ENCODE data around the gene BCAS4.
"Not testable (repeated sequence)": the region's sequence is repeated elsewhere in the genome, so short reads cannot be mapped to it uniquely, and the experiment has no call there.

BCAS4 gene

GRCh38 chr20:50881759-50882424 lies 87.0 kb downstream of the BCAS4 start:
- not testable (repeated sequence) for H3K36me3 ChIP-seq (ENCODE audit: control insufficient read depth, insufficient read depth, low read length); H3K27ac ChIP-seq (ENCODE audit: low read depth, low read length, severe bottlenecking); H3K9me3 ChIP-seq (ENCODE audit: control insufficient read depth, low read length); H3K4me3 ChIP-seq (ENCODE audit: extremely low read depth, insufficient read depth, low read length, poor library complexity, severe bottlenecking); H3K4me1 ChIP-seq (ENCODE audit: control insufficient read depth, insufficient read depth, low read length, poor library complexity, severe bottlenecking)
- WGBS, 2 experiments (ENCODE audit: insufficient coverage in 2 of 2), result 90 to 100% methylated on average over 1 to 3 of the region's 5 CpGs

- WGBS, 2 experiments (ENCODE audit: insufficient coverage in 2 of 2), result 88 to 93% methylated on average over 9 to 11 of the region's 11 CpGs
Observed at GRCh38 chr20:50883856-50884255, 89.0 kb downstream of the BCAS4 start.

GRCh38 chr20:50885068-50885467 lies 90.2 kb downstream of the BCAS4 start:
- 89 to 94% methylated on average over 5 of the region's 7 CpGs for WGBS, 2 experiments (ENCODE audit: insufficient coverage in 2 of 2)
- Histone ChIP-seq H3K36me3 (ENCODE audit: control insufficient read depth, insufficient read depth, low read length) (peaks cover 27% of the 10 kb centered on the region), H3K27ac (ENCODE audit: low read depth, low read length, severe bottlenecking) (no peak overlapping the region), H3K4me3 (ENCODE audit: extremely low read depth, insufficient read depth, low read length, poor library complexity, severe bottlenecking) (no peak overlapping the region), H3K4me1 (ENCODE audit: control insufficient read depth, insufficient read depth, low read length, poor library complexity, severe bottlenecking) (no peaks in the 10 kb centered on the region), H3K9me3 (ENCODE audit: control insufficient read depth, low read length) (peaks cover 5% of the 10 kb centered on the region)

More at GRCh38 chr20:50883856-50884255, 89.0 kb downstream of the BCAS4 start:
- peaks cover 15% of the 10 kb centered on the region for H3K36me3 ChIP-seq (ENCODE audit: control insufficient read depth, insufficient read depth, low read length)
- H3K4me1 ChIP-seq (ENCODE audit: control insufficient read depth, insufficient read depth, low read length, poor library complexity, severe bottlenecking), result no peaks in the 10 kb centered on the region
- no peak overlapping the region for H3K27ac ChIP-seq (ENCODE audit: low read depth, low read length, severe bottlenecking)
- no peak overlapping the region for H3K4me3 ChIP-seq (ENCODE audit: extremely low read depth, insufficient read depth, low read length, poor library complexity, severe bottlenecking)
- peaks cover 5% of the 10 kb centered on the region for H3K9me3 ChIP-seq (ENCODE audit: control insufficient read depth, low read length)

- WGBS, 2 experiments (ENCODE audit: insufficient coverage in 2 of 2), result 99 to 100% methylated on average over 4 to 5 of the region's 5 CpGs
- H3K9me3 ChIP-seq (ENCODE audit: control insufficient read depth, low read length), result peaks cover 5% of the 10 kb centered on the region
- H3K4me1 ChIP-seq (ENCODE audit: control insufficient read depth, insufficient read depth, low read length, poor library complexity, severe bottlenecking), result no peaks in the 10 kb centered on the region
- H3K36me3 ChIP-seq (ENCODE audit: control insufficient read depth, insufficient read depth, low read length), result peaks cover 34% of the 10 kb centered on the region
- H3K4me3 ChIP-seq (ENCODE audit: extremely low read depth, insufficient read depth, low read length, poor library complexity, severe bottlenecking), result no peak overlapping the region
- H3K27ac ChIP-seq (ENCODE audit: low read depth, low read length, severe bottlenecking), result no peak overlapping the region
Observed at GRCh38 chr20:50885781-50886180, 90.9 kb downstream of the BCAS4 start.

- H3K27ac ChIP-seq (ENCODE audit: low read depth, low read length, severe bottlenecking), result no peak overlapping the region
- no peak overlapping the region for H3K4me3 ChIP-seq (ENCODE audit: extremely low read depth, insufficient read depth, low read length, poor library complexity, severe bottlenecking)
- H3K9me3 ChIP-seq (ENCODE audit: control insufficient read depth, low read length), result peaks cover 5% of the 10 kb centered on the region
- H3K4me1 ChIP-seq (ENCODE audit: control insufficient read depth, insufficient read depth, low read length, poor library complexity, severe bottlenecking), result no peaks in the 10 kb centered on the region
- WGBS, 2 experiments (ENCODE audit: insufficient coverage in 2 of 2), result 96 to 97% methylated on average over 4 to 11 of the region's 12 CpGs
- peaks cover 39% of the 10 kb centered on the region for H3K36me3 ChIP-seq (ENCODE audit: control insufficient read depth, insufficient read depth, low read length)
Observed at GRCh38 chr20:50886184-50886790, 91.4 kb downstream of the BCAS4 start.

GRCh38 chr20:50887576-50887975 lies 92.7 kb downstream of the BCAS4 start:
- Histone ChIP-seq H3K4me1 (ENCODE audit: control insufficient read depth, insufficient read depth, low read length, poor library complexity, severe bottlenecking) (no peaks in the 10 kb centered on the region), H3K36me3 (ENCODE audit: control insufficient read depth, insufficient read depth, low read length) (peaks cover 52% of the 10 kb centered on the region), H3K9me3 (ENCODE audit: control insufficient read depth, low read length) (peaks cover 5% of the 10 kb centered on the region), H3K4me3 (ENCODE audit: extremely low read depth, insufficient read depth, low read length, poor library complexity, severe bottlenecking) (no peak overlapping the region), H3K27ac (ENCODE audit: low read depth, low read length, severe bottlenecking) (peak overlapping the region; percentile 25)
- 92 to 100% methylated on average over 1 to 3 of the region's 3 CpGs for WGBS, 2 experiments (ENCODE audit: insufficient coverage in 2 of 2)

GRCh38 chr20:50891138-50891537 lies 96.3 kb downstream of the BCAS4 start:
- no peak overlapping the region for H3K27ac ChIP-seq (ENCODE audit: low read depth, low read length, severe bottlenecking)
- H3K36me3 ChIP-seq (ENCODE audit: control insufficient read depth, insufficient read depth, low read length), result peaks cover 88% of the 10 kb centered on the region
- whole genome bisulfite sequencing, 2 experiments (ENCODE audit: insufficient coverage in 2 of 2), result 92 to 97% methylated on average over 5 of the region's 5 CpGs
- no peaks in the 10 kb centered on the region for H3K4me1 ChIP-seq (ENCODE audit: control insufficient read depth, insufficient read depth, low read length, poor library complexity, severe bottlenecking)
- no peak overlapping the region for H3K4me3 ChIP-seq (ENCODE audit: extremely low read depth, insufficient read depth, low read length, poor library complexity, severe bottlenecking)
- no peaks in the 10 kb centered on the region for H3K9me3 ChIP-seq (ENCODE audit: control insufficient read depth, low read length)

GRCh38 chr20:50892394-50892793 lies 97.5 kb downstream of the BCAS4 start:
- 96 to 97% methylated on average over 8 of the region's 8 CpGs for WGBS, 2 experiments (ENCODE audit: insufficient coverage in 2 of 2)
- Histone ChIP-seq H3K9me3 (ENCODE audit: control insufficient read depth, low read length) (no peaks in the 10 kb centered on the region), H3K4me1 (ENCODE audit: control insufficient read depth, insufficient read depth, low read length, poor library complexity, severe bottlenecking) (no peaks in the 10 kb centered on the region), H3K4me3 (ENCODE audit: extremely low read depth, insufficient read depth, low read length, poor library complexity, severe bottlenecking) (no peak overlapping the region), H3K27ac (ENCODE audit: low read depth, low read length, severe bottlenecking) (no peak overlapping the region), H3K36me3 (ENCODE audit: control insufficient read depth, insufficient read depth, low read length) (peaks cover 98% of the 10 kb centered on the region)

- 98% methylated on average over 6 to 7 of the region's 7 CpGs for WGBS, 2 experiments (ENCODE audit: insufficient coverage in 2 of 2)
- Histone ChIP-seq H3K4me1 (ENCODE audit: control insufficient read depth, insufficient read depth, low read length, poor library complexity, severe bottlenecking) (no peaks in the 10 kb centered on the region), H3K4me3 (ENCODE audit: extremely low read depth, insufficient read depth, low read length, poor library complexity, severe bottlenecking) (no peak overlapping the region), H3K27ac (ENCODE audit: low read depth, low read length, severe bottlenecking) (no peak overlapping the region), H3K36me3 (ENCODE audit: control insufficient read depth, insufficient read depth, low read length) (peaks cover 98% of the 10 kb centered on the region), H3K9me3 (ENCODE audit: control insufficient read depth, low read length) (no peaks in the 10 kb centered on the region)
Observed at GRCh38 chr20:50893620-50894019, 98.8 kb downstream of the BCAS4 start.

GRCh38 chr20:50895111-50895830 lies 100.4 kb downstream of the BCAS4 start:
- Histone ChIP-seq H3K4me3 (ENCODE audit: extremely low read depth, insufficient read depth, low read length, poor library complexity, severe bottlenecking) (no peak overlapping the region), H3K36me3 (ENCODE audit: control insufficient read depth, insufficient read depth, low read length) (peaks cover 99% of the 10 kb centered on the region), H3K4me1 (ENCODE audit: control insufficient read depth, insufficient read depth, low read length, poor library complexity, severe bottlenecking) (no peaks in the 10 kb centered on the region), H3K9me3 (ENCODE audit: control insufficient read depth, low read length) (no peaks in the 10 kb centered on the region), H3K27ac (ENCODE audit: low read depth, low read length, severe bottlenecking) (no peak overlapping the region)
- 96% methylated on average over 5 to 8 of the region's 8 CpGs for WGBS, 2 experiments (ENCODE audit: insufficient coverage in 2 of 2)

GRCh38 chr20:50898475-50898874 lies 103.6 kb downstream of the BCAS4 start:
- no peak overlapping the region for H3K4me3 ChIP-seq (ENCODE audit: extremely low read depth, insufficient read depth, low read length, poor library complexity, severe bottlenecking)
- 100% methylated on average over 1 of the region's 1 CpG; no CpG with 5 or more reads in 1 of the 2 experiments for WGBS, 2 experiments (ENCODE audit: insufficient coverage in 2 of 2)
- H3K27ac ChIP-seq (ENCODE audit: low read depth, low read length, severe bottlenecking), result no peak overlapping the region
- peaks cover 99% of the 10 kb centered on the region for H3K36me3 ChIP-seq (ENCODE audit: control insufficient read depth, insufficient read depth, low read length)
- H3K4me1 ChIP-seq (ENCODE audit: control insufficient read depth, insufficient read depth, low read length, poor library complexity, severe bottlenecking), result no peaks in the 10 kb centered on the region
- no peaks in the 10 kb centered on the region for H3K9me3 ChIP-seq (ENCODE audit: control insufficient read depth, low read length)

Measured in mesodermal cell (in vitro differentiated cells).